Activated gamma-delta T cell treated with Interleukin-2 at 50 U/mL for 16 hours (primary cell): ENCODE results near the gene KCTD10.

Experiments
- DNase-seq: peaks from one replicate; pipeline ENCODE4 v3.0.0-alpha.2; 2020

The KCTD10 gene

DNA sequence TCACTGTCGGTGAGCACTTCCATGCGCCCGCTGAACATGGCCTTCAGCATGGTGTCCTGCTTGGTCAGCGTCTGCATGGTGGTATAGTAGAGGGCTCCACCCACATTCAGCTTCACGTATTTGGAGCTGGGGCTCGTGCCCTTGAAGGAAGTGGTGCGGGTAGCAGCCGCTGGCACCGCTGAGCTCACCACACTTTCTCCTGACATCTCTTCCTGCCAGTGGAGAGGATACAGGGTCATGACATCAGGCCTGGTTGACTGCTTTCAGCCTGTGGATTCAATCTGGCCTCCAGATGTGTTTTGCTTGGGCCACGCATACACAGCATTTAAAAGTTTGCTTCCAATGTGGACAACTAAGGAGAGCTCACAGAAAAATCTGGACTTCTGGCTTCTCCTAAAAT, 7.6 kb downstream of the KCTD10 start:
- no peak for DNase-seq

DNA sequence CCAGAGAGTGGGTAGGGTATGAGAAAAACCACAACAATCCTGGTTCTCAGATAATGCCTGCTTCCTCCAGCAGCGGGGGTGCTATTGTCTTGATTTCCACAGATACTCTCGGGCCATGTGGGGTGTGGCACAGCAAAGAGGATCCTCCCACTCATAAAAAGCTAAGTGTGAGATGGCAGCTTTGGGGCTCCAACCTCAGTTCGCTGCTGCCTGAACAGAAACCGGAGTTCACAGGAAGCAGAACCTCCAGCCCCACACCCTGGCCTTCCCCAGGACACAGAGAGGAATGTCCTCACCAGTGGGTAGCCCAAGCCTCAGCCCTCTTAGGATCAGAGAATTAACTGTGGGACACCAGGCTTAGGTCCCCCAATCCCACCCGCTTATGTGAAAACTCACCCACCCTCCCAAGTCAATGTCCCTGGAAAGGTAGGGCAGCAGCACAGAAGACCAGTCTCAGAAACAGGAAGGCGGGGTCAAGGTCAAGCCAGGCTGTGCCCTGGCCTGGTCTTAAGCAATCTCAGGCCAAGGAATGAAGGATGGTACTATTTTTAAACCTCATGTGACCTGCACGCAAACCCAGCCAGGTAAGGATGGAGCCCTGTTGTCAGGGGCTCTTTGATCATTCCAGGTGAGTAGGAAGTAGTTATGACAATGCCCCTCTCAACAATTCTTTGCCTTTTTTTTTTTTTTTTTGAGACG, 9.0 kb downstream of the KCTD10 start:
- DNase-seq = no peak

DNA sequence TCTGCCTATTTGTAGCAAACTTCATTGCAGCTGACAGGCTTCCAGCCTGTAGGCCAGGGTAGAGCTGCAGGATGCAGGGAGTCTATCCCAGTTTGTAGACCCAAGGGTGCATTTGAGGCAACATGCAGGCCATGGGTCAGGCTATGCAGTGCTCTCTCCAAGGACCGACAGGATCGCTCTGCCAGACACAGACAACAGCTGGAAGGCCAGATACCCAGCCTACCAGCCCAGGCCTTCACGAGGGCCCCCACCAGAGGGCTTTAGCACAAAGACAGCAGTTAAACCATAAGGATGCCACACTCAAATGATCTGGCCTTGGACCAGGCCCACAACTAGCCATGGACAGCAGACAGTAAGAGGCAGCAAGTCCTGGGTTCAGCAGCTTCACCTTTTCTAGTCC, 10.3 kb downstream of the KCTD10 start:
- no peak for DNase-seq

DNA sequence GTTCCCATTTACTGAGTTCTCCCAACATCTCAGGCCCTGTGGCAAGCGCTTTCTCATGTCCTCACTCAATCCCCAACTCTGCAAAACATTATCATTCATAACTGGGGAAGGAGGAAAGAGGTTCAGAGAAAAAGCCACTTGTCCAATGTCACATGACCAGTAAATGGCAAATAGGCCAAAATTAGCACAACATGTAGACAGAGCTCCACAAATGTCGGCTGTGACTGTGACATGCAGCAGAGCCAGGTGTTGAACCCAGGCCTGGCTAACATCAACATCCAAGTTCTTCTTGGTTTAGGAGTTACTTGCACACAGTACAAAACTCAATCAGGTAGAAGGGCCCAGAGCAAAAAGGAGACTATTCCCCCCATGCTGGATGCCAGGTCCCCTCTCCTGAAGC, 10.8 kb downstream of the KCTD10 start:
- DNase-seq = no peak

DNA sequence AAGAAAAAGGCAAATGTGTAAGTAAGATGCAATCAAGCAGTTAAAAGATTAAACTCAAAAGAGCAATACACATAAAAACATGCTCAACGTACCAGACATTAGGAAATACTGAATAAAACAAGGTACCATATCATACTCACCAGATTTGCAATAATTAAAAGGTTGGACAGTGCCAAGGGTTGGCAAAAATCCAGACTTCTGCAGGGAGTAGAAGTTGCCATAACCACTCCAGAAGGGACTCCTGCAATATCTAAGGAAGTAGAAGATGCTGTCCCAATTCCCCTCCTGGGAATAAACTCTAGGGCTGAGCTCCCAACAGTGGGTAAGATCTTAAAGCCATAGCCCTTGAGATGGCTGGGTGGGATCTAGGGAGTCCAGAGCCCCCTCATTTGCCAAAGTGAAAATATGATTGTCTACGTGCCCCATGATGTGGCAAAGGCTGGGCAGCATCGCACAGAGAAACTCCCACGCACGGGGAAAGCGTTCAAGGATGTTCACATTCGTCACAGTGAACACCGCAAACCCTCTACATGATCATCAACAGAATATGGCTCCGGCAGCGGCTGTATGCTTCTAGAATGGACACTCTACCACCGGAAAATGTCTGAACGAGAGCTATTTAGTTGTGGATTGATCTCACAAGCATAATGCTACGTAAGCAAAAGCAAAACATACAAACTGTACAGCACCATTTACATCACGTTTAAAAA, 12.3 kb downstream of the KCTD10 start:
- no peak for DNase-seq

DNA sequence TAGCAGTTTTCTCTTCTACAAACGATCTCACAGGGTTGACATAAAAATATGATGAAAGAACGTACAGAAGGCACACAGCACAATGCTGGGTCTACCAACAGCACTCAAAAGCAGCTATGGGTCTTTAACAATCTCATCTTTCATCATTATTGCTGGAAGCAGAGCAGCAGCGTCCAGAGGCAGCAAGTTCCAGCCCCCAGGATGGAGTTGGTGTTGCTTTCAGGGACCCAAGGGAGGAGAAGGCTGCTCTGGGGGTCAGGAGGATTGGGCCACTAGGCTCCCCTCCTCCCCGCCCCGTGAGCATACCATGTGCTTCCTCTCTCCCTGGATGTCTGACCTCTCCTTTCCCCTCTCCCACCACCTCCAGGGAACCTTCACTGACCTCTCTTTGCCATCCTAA, 13.3 kb downstream of the KCTD10 start:
- DNase-seq = no peak

DNA sequence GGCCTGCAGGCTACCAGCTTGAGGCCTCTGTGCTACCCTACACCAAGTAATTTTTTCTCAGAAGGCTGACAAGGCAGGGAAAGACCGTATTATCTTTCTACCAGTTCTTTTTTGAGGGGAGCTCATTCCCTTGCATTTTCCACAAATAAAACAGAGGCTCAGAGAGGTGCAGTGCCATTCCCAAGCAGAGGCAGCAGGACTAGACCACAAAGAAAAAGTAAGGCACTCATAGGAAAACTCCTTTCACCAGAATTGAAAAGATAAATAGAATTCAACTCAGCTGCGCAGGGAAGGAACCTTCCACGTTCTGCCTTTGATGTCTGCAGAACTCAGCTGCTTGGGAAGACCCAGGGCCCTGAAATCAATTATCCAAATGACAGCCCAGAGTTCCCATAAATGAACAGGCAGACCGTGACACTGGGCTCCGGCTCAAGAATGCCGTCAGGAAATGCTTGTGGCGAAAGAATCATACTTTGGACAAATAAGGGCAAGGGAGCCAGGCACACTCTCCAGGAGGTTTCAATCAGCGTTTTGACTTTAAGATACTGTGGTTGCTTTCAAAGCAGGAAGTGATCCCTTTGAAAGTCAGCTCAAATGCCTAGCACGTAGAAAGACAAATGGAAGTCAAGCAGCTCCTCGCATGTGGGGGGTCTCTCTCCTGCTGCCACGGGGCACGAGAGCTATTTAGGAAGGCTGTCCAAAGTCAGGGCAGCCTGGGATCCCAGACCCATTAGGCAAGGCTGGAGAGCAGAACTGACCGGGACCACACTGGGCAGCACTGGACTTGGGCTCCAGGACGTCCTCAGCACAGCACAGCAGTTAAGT, 14.0 kb downstream of the KCTD10 start:
- DNase-seq = no peak

DNA sequence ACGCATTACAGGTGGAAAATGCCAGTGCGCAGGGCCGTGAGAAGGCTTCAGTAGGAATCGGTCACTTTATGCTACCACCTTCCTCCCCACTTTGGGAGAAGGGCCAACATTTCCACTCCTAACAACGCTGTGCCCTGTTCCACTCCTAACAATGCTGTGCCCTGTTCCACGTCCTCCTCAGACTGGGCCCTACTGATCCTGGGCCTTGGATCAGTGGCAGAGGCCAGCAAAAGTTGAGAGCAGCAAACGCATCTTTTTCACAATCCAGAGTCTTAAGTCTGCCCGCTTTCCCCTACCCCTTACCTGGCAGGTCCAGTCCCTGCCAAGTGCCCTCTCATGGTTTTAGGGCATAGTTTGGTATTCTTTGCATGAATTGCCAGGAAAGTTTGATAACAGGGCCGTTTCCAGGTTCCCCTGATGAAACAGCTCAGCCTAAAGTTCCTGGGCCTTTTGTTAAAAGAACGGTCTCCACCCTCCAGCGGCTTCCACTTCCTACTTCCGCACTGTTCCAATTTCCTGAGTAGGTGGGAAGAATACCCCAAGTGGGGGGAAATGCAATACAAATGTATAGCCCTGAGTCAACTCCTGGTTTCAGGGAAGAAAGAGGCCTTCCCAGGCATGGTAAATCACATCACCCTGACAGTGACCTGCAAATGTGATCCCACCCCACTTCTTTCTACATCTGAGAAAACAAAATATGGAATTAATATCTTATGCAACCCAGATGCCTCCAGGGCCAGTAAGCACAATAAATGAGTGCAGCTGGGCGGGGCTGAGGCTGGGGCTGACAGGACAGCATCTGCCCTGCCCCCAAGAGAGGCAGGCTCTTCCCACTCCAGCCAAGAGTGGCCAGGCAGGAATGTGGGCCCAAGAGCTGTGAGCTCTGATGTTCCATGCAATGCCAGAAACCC, 15.0 kb downstream of the KCTD10 start:
- DNase-seq = no peak

DNA sequence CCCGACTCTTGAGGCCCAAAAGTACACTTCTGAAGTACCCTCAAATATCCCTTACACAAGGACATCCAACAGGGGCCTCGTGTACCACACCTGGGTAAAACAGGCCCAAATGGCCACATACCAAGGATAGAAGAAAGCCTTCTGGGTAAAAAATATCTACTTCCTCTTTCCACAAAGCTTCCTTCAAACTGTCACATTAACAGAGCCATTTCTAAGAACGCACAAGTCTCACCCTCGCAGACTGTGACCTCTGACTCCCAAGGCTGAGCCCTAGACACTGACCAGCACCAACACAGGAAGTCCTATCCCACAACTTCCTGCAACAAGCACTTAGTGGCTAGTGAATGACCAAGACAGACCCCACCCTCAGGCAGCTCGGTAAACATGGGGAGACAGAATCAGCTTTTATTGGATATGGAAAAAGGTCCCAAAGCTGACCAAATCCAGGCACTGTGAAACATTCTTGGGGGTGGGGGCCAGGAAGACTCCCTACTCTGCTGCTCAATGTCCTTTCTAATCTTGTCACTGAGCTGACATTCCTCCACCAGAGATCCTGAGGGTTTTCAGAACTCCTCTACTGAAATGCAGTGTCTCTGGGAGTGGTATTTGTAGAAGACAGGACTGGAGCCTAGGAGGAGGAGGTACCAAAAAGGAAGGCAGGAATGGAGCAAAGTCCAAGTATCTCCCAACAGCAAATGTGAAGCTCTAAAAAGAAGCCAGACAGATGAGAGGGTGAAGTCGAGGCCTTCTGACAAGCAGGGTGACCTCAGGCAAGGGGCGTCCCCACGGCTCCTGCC, 15.9 kb downstream of the KCTD10 start:
- DNase-seq = no peak

DNA sequence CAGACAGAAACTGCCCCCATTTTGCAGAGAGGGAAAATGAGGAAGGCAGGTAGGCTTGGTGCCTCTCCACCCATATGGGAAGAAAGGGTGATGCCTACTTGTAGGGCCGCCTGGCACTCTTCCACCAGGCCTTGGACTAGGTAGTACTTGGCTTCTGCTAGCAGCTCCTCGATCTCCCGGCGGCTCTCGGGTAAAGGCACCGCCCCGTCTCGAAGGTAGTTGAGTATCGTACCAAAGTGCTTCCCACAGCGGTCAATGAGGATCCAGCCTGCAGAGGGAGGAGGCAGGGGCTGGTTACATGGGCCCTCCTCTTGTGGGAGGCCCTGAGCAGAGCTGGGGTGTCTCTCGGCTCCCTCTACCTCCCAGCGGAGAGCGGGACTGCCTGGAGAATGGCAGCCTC, 16.6 kb downstream of the KCTD10 start:
- no peak for DNase-seq

DNA sequence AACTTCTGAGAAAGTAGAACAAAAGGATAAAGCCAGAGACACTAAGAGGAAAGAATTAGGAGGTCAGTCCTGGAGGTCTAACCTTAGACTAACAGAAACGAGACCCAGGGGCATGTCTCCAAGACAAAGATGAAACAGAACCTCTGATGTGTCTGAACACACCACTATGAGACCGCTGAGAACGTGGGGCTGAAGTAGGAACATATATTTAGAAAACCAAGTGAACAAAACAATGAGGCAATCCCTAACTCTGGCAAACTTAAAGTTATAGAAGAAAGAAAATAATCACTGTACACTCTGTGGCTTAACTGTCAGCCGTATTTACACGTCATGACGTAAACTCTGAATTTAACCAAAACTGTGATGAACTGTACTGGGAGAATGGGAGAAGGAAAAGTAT, 17.9 kb downstream of the KCTD10 start:
- DNase-seq = no peak

DNA sequence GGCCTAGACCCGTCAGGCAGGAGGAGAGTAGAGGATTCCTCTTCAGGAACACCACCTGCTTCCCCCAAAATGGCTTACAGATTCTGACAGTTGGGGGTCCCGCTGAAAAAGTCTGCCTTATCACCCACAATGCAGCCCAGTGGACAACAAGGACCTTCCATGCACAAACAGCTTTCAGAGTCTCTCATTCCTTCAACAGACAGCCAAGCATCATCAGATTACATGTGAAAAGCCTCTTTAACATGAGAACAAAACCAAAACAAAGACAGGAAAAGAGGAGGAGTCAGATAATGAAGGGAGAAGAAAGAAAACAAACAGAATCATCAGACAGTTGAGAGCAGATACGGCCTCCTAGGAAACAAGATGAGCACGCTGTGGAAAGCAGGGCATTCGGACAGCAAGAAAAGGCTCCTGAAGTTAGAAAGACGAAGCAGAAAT, 18.3 kb downstream of the KCTD10 start:
- no peak for DNase-seq

DNA sequence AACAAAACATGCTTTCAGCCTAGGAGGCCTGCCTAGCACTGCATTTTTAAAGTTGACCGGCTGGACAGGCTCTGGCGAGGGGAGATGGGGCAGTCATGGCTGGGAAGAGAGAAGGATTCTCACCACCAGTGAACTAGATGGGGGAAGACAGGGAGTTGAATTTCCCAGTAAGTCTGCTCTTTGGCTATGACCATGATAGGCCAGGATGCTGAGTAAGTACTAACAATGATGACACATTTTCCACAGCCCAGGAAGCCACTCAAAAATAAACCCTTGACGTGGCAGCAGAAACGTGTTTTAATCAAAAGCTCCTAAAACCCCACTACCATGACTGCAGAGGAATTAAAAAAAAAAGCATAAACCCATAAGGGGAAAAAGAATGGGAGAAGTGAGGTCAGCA, 19.0 kb downstream of the KCTD10 start:
- no peak for DNase-seq

DNA sequence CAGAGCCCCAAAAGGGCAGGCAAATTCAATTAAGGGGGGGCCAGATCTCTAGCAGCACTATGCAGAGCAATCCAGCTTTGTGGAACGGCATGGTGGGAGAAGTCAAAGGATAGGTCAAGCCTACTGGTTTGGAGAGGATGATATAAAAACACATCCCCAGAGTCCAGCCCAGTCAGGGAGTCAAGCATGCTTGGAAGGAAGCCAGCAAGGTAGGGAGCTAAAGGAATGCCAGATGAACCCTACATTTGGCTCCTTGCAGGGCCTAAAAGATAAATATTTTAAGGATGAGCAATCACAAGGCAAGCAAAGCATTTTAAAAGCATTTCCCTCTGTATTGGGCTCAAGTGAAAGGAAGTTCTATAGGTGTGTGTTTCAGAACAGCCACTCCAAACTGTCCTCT, 21.4 kb downstream of the KCTD10 start:
- DNase-seq = no peak

DNA sequence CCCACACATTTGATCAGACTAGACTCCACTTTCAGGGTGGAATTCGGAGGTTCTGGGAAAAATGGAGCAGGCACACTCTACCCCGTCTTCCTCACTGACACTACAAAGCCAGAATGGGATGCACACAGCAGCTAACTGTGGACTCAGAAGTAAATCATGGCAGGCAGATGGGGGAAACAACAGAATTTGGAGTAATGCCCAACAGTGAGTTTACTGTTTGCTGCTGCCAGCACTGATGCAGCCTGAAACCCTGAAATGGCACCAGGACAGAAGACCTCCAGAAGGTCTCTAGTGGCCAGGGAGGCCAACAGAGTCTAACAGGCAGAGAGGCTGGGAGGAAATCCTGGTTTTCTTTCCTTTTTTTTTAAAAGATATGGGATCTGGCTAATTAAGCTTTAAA, 24.6 kb downstream of the KCTD10 start:
- DNase-seq = no peak

DNA sequence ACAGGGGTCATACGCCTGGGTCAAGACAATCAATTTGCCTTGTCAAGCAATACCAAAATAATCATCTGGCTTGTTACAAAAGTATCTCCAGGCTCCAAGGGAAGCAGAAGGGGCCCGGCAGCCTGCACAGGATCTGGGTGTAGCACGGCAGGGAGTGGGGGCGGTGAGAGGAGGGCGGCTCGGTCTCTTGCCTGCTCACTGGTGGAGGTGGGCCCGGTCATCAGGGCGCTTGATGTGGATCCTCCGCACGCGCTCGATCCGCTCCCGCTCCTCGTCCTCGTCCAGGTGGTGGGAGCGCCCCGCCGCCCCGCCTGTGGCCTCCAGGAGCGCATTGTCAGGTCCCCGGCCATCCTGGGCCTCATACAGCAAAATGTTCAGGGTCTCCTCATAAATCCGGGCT, 25.7 kb downstream of the KCTD10 start:
- DNase-seq = no peak

DNA sequence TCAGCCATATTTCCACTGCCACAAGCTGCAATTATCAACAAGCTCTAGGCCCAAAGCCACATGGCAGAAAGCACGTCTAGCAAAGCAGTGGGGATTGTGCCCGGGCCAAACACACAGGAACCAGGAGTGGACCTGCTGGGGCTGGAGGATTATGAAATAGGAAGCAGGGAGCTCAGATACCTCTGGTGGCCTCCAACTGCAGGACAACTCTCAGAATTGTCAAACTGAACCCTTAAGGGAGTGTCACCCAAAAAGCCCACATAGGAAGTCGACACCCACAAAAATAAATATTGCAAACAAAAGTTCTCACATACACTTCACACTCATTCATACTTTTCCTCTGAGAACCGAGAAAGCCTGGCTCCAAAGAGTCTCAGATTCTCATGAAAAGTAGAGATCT, 26.1 kb downstream of the KCTD10 start:
- no peak for DNase-seq

DNA sequence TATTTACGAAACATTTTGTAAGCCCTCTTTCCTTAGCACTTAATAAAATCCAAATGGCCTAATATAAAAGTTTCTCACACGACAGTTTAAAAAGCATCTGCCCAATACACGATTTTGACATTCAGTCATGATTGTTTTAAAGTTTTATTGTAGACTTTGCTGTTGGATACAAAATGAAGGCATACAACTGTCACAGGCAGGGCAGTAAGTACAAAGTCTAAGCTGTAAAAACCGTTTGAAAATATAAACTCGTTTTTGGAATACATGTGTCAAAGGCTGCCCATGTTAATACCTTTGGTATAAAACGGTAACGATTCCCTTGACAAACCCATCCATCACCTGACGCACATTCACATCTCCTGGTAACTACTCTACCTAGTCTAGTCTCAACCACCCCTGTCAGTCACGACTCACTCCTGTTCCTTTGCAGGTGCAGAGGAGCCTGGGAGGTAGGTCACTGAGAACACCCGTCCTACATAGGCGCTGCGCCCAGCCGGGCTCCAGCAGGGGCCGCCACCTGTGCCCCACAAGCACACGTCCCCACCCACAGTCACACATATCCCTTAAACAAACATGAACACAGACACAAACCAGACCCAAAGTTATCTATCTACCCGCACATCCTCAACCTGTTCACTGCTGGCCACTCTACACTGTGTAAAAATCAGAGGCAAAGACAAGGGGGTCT, 27.1 kb downstream of the KCTD10 start:
- DNase-seq = no peak

DNA sequence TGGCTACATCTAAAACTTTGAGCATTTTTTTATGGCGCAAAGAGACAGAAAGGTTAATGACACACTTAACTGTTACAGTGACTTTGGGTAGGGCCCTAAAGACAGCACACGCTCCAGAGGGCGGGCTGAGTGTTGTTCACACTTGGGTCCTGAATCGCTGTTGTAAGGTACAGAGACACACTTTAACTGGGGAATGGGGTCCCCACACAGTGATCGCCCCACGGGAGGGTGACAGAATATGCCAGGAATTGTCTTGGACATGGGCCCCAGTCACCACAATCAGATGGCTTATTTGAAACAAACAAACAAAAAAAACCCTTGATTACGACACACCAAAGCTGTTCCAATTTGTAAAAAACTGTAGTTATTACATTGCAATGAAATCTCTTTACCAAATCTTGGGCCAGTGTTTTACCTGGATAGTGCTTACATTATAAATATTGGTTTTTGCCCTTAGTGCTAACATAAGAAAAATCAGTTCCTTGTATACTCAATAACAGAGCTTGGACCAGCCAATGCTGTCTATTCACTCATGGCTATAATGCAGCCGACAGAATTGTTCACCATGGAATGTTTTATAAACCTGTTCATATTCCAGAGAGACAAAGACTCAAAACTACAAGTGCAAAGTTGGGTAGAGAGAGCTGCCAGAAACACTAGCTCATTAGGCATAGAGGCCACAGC, 28.3 kb downstream of the KCTD10 start:
- DNase-seq = no peak

DNA sequence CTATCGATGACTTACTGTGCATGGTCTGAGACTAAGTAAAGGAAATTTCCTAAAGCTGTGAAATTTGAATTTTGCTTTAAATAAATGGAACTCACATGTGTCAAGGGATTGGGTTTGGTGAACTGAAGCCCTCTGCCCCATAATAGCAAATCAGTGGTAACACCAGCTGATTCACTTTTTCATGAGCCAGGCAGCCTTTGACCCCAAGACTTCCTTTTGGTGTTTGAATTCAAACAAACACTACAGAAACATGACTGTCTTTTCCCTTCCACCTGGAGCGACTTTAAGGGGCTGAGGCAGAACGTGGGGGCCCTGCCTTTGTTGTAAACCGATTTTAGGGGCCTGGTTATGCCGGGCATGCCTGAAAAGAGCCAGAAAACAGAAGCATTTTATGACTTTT, 28.8 kb downstream of the KCTD10 start:
- no peak for DNase-seq

DNA sequence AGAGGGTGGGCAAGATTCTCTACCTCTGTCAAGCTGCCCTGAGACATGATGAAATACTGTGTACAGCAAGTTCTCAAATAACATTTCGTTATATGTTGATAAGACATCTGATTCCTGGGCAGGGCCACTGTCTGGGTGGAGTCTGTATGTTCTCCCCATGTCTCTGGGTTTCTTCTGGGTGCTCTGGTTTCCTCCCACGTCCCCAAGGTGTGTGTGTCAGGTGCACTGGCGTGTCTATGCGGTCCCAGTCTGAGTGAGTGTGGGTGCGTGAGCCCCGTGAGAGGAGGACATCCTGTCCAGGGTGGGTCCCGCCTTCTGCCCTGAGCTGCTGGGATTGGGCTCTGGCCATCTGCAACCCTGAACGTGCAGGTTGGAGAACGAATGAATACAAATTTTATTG, 29.6 kb downstream of the KCTD10 start:
- no peak for DNase-seq
